ENCODE data around the gene PDZD2. TPM values are rescaled to one million over a fixed set of nuclear protein-coding genes. Genes with fewer than 3 reads are reported as not detected.
"Not testable (repeated sequence)": the region's sequence is repeated elsewhere in the genome, so short reads cannot be mapped to it uniquely, and the experiment has no call there.

PDZD2 gene
- total RNA-seq, 1 experiment from 2014 or later, result 2.1 TPM

DNA sequence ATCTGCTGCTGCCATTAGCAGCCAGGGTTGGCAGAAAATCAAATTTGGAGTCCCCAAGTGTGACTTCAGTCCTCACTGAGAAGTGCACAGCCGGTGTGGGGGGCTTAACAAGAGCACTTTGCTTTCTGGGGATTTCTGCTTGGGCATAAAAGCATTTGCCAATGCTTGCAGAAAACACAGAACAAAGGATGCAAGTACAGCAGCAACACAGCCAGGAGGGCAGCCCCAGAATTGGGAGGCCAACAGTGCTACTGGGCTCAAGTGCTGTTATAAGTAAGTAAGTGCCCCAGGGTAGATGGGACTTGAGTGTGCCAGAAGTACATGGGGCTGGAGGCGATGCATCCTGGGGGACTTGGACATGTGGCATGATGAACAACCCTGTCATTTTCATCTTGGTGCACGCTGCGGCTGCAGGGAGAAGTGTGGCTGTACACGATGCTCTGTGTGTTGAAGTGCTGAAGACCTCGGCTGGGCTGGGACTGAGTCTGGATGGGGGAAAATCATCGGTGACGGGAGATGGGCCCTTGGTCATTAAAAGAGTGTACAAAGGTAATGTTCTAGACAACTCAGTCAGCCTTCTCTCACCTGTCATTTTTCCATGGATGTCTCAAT, 461.9 kb downstream of the PDZD2 start:
- Histone ChIP-seq H3K27me3 (ENCODE audit: control insufficient read depth, insufficient read depth, low read length) (no peaks in the 10 kb centered on the region), H3K4me3 (ENCODE audit: insufficient read depth, low read depth, low read length) (no peak overlapping the region), H3K36me3 (replicated peaks; ENCODE audit: control insufficient read depth, insufficient read depth, low read length) (peaks cover 38% of the 10 kb centered on the region)
- no peak for DNase-seq

DNA sequence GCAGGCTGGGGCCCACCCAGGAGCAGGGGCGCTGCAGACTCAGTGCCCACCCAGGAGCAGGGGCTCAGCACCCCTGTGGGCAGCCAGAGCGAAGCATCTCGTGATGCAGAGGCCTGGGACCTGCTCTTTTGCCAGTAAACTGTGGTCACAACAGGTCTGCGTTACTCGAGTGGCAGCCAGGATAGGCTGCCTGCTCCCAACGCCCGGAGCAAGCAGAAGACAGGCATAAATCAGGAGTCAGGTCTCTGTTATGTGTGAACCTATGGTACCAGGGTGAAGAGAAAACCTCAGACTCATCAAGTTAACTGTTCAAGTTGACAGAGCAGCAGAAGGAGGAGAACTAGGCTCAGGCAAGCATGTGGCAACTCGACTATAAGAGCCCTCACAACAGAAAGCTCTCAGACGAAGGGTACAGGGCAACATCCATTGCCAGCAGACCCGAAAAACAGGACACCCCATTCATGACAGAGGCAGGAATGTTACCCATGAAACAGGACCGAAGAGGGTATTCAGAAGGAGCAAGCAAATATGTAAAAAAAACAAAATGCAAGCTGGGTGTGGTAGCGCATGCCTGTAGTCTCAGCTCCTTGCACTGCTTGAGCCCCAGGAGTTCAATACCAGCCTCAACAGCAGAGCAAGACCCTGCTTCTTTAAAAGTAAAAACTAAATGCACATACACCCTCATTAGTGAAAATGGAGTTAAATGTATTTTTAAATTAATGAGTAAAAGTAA, 463.5 kb downstream of the PDZD2 start:
- DNase-seq, result no peak
- H3K36me3 ChIP-seq (replicated peaks; ENCODE audit: control insufficient read depth, insufficient read depth, low read length), result peaks cover 44% of the 10 kb centered on the region
- H3K4me3 ChIP-seq (ENCODE audit: insufficient read depth, low read depth, low read length), result no peak overlapping the region
- no peaks in the 10 kb centered on the region for H3K27me3 ChIP-seq (ENCODE audit: control insufficient read depth, insufficient read depth, low read length)

DNA sequence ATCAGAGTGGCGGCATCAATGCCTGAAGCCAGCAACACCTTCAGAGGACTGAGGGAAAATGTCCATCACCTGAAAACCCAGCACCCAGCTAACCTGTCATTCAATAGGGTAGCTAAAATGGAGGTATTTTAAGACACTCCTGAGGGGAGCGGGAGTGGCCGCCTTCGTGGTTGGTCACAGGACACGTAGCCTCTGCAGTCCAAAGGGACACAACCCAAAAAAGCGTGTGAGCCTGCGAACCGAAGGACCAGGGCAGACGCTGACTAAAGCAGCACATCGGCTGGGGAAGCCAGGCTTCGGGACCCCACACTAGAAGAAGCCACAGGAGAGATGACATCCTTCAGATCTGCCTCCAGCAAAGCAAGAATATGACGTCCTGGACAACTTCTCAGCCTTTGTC, 464.6 kb downstream of the PDZD2 start:
- H3K36me3 ChIP-seq (replicated peaks; ENCODE audit: control insufficient read depth, insufficient read depth, low read length), result peaks cover 44% of the 10 kb centered on the region
- no peaks in the 10 kb centered on the region for H3K27me3 ChIP-seq (ENCODE audit: control insufficient read depth, insufficient read depth, low read length)
- DNase-seq, result no peak

DNA sequence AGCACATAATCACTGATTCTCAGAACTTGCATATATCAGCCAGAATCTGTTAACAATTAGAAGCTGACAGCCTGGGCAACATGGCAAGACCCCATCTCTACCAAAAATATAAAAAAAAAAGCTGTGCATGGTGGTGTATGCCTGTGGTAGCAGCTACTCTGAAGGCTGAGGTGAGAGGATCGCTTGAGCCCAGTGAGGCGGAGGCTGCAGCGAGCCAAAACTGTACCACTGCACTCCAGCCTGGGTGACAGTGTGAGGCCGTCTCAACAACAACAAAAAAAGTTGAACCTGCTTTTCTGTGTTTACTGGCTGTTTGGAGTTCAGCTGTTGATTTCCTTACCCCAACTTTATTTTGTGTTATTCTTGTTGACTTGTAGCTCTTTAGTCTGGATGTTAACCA, 468.4 kb downstream of the PDZD2 start:
- no peak overlapping the region for H3K4me3 ChIP-seq (ENCODE audit: insufficient read depth, low read depth, low read length)
- DNase-seq, result no peak
- H3K36me3 ChIP-seq (replicated peaks; ENCODE audit: control insufficient read depth, insufficient read depth, low read length), result peaks cover 36% of the 10 kb centered on the region

More for the DNA sequence above, 464.6 kb downstream of the PDZD2 start:
- no peak overlapping the region for H3K4me3 ChIP-seq (ENCODE audit: insufficient read depth, low read depth, low read length)

DNA sequence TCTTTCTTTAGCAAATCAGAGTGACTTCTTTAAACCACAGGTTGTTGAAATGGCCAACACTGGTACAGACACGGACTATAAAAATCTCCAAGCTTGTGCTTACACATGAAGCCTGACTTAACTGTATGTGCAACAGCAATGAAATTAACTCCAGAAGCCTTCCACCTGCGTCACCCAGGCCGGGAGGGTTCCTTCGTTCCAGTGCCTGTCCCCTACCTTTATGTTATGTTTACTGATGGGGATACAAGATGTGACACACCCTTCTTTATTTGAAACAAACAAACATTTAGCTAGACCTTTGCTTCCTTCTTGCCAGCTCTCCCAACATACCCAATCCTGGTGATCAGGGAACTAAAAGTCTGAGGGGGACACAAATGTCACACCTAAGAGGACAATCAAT, 469.2 kb downstream of the PDZD2 start:
- peaks cover 30% of the 10 kb centered on the region for H3K36me3 ChIP-seq (replicated peaks; ENCODE audit: control insufficient read depth, insufficient read depth, low read length)
- no peak for DNase-seq
- H3K4me3 ChIP-seq (ENCODE audit: insufficient read depth, low read depth, low read length), result no peak overlapping the region
- no peaks in the 10 kb centered on the region for H3K27me3 ChIP-seq (ENCODE audit: control insufficient read depth, insufficient read depth, low read length)

More for the DNA sequence above, 468.4 kb downstream of the PDZD2 start:
- H3K27me3 ChIP-seq (ENCODE audit: control insufficient read depth, insufficient read depth, low read length), result no peaks in the 10 kb centered on the region

DNA sequence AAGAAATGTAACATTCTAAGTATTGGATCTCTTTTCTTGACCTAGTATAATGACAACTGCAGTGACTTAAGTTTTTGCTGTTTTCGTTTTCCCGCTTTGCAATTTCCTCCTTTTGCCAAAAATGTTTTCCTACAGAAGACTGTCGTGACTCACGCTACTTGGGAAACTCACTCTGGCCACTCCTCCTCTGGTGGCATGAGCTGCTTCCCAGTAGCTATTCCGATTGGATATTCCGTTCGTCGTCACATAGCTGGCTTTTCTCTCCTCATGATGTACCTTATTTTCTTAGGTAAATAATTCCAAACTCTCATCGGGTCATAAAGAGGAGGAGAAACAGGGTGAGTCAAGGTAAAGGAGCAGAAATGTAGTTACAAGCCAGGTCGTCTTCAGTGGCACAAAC, 470.3 kb downstream of the PDZD2 start:
- H3K4me3 ChIP-seq (ENCODE audit: insufficient read depth, low read depth, low read length), result no peak overlapping the region
- no peaks in the 10 kb centered on the region for H3K27me3 ChIP-seq (ENCODE audit: control insufficient read depth, insufficient read depth, low read length)
- no peak for DNase-seq
- H3K36me3 ChIP-seq (replicated peaks; ENCODE audit: control insufficient read depth, insufficient read depth, low read length), result peaks cover 23% of the 10 kb centered on the region

DNA sequence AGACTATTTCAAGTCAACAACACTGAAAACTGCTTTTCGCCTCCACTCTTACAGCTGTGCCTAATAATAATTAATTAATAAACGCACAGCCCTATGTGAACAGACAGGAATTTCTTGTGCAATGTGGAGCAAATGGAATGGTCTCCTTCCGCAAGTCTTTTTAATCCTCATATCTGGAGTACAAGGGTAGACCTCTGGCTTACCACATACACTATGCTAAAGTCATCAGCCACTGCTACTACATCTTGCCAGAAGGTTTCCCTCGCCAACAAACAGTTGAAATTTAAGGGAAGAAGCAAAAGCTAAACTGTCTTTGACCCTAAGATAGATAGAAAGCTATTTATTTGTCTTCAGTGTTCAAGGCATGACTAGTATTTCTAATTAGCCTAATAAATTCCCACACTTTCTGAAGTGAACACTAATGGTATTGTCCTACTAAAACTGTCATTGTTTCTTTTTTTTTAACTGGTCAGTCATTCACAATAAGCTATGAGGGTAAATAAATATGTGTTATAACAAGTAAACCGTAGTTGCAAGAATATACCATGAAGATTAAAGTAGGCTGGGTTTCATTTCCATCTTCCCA, 471.3 kb downstream of the PDZD2 start:
- DNase-seq, result no peak
- H3K36me3 ChIP-seq (replicated peaks; ENCODE audit: control insufficient read depth, insufficient read depth, low read length), result peaks cover 20% of the 10 kb centered on the region
- no peaks in the 10 kb centered on the region for H3K27me3 ChIP-seq (ENCODE audit: control insufficient read depth, insufficient read depth, low read length)
- H3K4me3 ChIP-seq (ENCODE audit: insufficient read depth, low read depth, low read length), result no peak overlapping the region

DNA sequence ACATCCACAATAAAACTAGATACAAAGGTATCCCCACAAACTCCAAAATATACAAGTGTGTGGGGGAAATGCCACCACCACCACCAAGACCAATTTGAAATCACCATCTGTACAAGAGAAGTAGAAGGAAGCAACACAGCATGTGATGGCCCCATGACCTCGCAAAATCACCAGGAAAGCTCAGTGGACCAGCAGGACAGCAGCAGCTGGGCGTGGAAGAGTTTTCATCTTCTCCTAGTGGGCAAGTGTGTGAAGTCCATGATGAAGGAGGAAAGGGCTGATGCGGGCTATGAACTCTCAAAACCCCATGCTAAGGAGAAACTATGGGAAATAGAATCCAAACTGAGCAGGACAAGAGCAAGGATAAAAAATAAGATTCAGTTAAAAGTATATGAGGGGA, 477.1 kb downstream of the PDZD2 start:
- Histone ChIP-seq H3K4me3 (ENCODE audit: insufficient read depth, low read depth, low read length) (no peak overlapping the region), H3K36me3 (replicated peaks; ENCODE audit: control insufficient read depth, insufficient read depth, low read length) (peaks cover 2% of the 10 kb centered on the region), H3K27me3 (ENCODE audit: control insufficient read depth, insufficient read depth, low read length) (no peaks in the 10 kb centered on the region)
- DNase-seq, result peak; percentile 41

DNA sequence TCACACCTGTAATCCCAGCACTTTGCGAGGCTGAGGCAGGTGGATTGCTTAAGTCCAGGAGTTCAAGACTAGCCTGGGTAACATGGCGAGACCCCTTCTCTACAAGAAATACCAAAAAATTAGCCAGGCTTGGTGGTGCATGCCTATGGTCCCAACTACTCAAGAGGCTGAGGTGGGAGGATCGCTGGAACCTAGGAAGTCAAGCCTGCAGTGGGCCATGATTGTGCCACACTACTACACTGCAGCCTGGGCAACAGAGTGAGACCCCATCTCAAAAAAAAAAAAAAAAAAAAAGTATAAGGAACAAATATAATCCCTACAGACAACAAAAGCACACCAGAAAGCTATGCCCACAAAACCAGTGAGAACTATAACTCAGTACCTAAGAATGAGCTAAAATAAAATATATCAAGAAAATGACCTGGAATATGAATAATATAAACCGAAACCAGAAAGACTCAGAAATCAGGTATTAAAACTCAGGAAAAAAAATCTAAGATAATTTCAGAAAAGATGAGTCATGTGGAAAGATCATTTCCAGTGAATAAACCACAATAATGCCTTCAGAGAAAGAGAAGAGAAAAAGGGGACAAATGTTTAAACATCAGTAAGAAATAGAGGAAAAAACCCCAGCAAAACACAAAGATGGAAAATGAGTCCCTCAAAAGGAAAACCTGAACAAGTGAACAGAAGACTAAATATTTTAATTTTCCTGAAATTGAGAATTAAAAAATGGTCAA, 477.8 kb downstream of the PDZD2 start:
- peaks cover 3% of the 10 kb centered on the region for H3K36me3 ChIP-seq (replicated peaks; ENCODE audit: control insufficient read depth, insufficient read depth, low read length)

DNA sequence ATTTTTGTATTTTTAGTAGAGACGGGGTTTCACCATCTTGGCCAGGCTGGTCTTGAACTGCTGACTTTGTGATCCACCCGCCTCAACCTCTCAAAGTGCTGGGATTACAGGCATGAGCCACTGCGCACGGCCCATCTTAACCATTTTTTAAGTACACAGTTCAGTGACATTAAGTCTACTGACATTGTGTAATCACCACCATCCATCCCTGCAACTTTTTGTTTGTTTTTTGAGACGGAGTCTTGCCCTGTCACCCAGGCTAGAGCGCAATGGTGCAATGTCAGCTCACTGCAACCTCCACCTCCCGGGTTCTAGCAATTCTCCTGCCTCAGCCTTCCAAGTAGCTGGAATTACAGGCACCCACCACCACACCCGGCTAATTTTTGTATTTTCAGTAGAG, 480.0 kb downstream of the PDZD2 start:
- not testable (repeated sequence) for DNase-seq; H3K27me3 ChIP-seq (ENCODE audit: control insufficient read depth, insufficient read depth, low read length); H3K4me3 ChIP-seq (ENCODE audit: insufficient read depth, low read depth, low read length); H3K36me3 ChIP-seq (replicated peaks; ENCODE audit: control insufficient read depth, insufficient read depth, low read length)

More for the DNA sequence above, 477.8 kb downstream of the PDZD2 start:
- no peak for DNase-seq
- Histone ChIP-seq H3K27me3 (ENCODE audit: control insufficient read depth, insufficient read depth, low read length) (no peaks in the 10 kb centered on the region), H3K4me3 (ENCODE audit: insufficient read depth, low read depth, low read length) (no peak overlapping the region)

DNA sequence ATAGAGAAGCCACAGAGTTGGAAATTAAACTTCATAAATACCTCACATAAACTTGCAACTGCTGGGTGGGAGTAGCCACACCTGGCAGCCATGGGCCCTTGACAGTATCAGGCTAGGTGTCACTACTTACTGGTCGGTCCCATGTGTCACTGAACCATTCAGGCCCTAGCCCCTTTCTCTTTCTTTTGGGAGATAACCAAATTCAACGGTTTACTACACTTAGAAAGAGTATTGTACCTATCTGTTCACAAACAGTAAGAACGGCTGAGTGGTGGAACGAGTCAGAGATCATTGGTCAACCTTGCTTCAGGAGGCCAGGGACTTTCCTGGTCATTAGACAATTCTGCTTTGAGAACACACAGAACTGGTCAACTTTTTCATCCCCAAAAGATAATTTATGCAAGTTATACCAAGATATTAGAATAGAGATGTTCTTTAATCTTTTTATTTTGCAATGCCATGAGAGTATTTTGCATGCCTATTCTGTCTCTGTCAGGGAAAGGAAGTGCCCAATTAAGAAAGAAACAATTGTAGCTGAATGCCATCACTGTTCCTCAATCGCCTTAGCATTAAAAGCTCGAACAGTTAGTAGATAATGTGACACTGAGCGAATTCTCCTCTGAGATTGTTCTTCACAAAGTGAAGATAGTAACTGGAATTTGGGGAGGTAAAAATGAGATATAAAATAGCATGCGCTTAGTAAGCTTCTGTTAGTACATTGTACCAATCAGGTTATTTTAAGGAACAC, 484.3 kb downstream of the PDZD2 start:
- Histone ChIP-seq H3K4me3 (ENCODE audit: insufficient read depth, low read depth, low read length) (no peak overlapping the region), H3K36me3 (replicated peaks; ENCODE audit: control insufficient read depth, insufficient read depth, low read length) (peaks cover 7% of the 10 kb centered on the region), H3K27me3 (ENCODE audit: control insufficient read depth, insufficient read depth, low read length) (no peaks in the 10 kb centered on the region)
- no peak for DNase-seq

DNA sequence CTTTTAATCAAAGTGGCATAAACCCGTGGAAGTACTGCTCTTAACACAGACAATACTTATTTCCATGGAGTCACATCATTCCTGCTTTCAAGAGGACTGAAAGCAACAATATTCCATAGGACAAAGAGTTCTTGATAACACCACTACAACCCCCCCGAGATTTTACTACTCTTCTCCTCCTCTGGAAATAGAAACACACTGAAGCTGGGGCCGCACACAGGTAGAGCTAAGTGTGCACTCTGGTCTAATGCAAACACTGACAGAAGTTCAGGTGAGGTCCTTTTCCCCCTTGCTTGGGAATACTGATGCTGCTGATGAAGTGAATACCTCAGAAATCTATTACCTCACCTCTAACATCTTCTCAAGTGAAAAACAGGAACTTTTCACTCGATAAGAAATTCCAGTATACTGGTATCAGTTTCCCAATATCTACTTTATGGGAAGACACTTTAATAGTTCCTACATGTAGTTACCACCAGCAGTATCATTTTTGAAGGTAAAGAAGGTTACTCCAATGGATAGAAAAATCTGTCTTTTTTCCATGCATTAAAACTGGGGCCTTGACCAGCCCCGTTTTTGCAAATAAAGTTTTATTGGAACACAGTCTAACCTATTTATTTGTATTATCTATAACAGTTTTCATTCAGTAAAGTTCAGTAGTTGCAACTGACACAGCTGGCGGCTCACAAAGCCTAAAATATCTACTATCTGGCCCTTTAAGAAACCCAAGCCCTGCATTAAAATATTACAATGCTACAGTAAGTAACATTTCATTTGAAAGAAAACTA, 485.2 kb downstream of the PDZD2 start:
- Histone ChIP-seq H3K27me3 (ENCODE audit: control insufficient read depth, insufficient read depth, low read length) (no peaks in the 10 kb centered on the region), H3K4me3 (ENCODE audit: insufficient read depth, low read depth, low read length) (no peak overlapping the region), H3K36me3 (replicated peaks; ENCODE audit: control insufficient read depth, insufficient read depth, low read length) (peaks cover 7% of the 10 kb centered on the region)
- no peak for DNase-seq

DNA sequence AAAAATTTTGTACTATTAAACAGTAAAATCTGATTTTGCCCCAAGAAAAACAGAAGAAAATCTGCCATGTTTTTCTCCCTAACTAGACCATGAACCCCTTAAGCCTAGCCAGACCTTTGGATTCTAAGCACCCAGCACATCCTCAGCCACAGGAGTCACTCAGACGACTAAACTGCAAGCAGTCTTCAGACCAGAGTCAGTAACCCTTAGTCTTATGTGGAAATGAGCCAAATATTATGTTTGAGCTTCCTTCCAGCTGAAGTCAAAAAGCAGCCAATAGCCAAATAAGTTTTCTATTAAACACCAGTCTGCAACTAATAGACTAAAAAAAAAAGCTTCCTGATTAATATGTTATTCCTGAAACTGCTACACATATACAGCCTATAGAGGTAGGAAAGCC, 487.8 kb downstream of the PDZD2 start:
- no peak for DNase-seq
- H3K36me3 ChIP-seq (replicated peaks; ENCODE audit: control insufficient read depth, insufficient read depth, low read length), result peaks cover 6% of the 10 kb centered on the region
- H3K4me3 ChIP-seq (ENCODE audit: insufficient read depth, low read depth, low read length), result no peak overlapping the region
- H3K27me3 ChIP-seq (ENCODE audit: control insufficient read depth, insufficient read depth, low read length), result no peaks in the 10 kb centered on the region

Data from H7 (cell line).